TTC549 (cell line): ENCODE data around the gene TRIM22.

Experiments
- FAIRE-seq: peaks from 2 replicates; lab custom pipeline; 2012; peaks lifted over from hg19 to GRCh38; lab: Jason Lieb, UNC

TRIM22 gene

GRCh38 chr11:5746614-5747013 is 57.0 kb downstream of the TRIM22 start:
- no peak for FAIRE-seq

GRCh38 chr11:5749836-5750235 is 60.2 kb downstream of the TRIM22 start:
- no peak for FAIRE-seq

DNA sequence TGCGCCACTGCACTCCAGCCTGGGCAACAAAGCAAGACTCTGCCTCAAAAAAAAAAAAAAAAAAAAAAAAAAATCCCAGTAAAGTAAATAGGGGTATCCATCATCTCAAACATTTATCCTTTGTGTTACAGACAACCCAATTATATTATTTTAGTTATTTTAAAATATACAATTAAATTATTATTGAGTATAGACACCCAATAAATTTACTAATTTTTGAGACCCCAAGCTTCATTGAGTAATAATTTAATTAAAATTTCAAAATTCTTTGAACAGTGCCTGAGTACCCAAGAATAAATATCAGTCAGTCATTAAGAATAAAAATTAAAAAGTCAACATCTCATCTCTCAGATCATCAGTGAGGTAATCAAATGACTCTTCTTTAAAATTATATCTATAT is 64.4 kb downstream of the TRIM22 start, which contains the start of gene OR52N4:
Gene OR52N4 (plus strand): TSS at position 301 of the 400 bp plus-strand sequence. CDS start 498 bp downstream, outside the sequence.
- FAIRE-seq = no peak
